HepG2 (cell line): ENCODE data around the gene TAT. TPM values are rescaled to one million over a fixed set of nuclear protein-coding genes. Genes with fewer than 3 reads are reported as not detected.

Source experiments
- ATAC-seq: fragments of 200-7000 bp; cut with Tn5 transposase; 3 replicates; pipeline ENCODE4 v1.9.1; 2020; ENCODE audit warnings: mild to moderate bottlenecking, moderate library complexity
- BruUV-seq: library from RNA; stranded (reverse); fragments of 400-500 nt; replicated peaks from 2 replicates; lab custom pipeline; 2021; lab: Mats Ljungman, UMichigan
- CTCF ChIA-PET: fragments of 300-600 bp; formaldehyde crosslinking; extraction: SDS; loops from one replicate; lab custom pipeline; 2021; ENCODE audit warnings: low total read pairs, inconsistent platforms, low intra/inter-chr PET ratio; lab: Yijun Ruan, JAX
- POLR2A ChIA-PET: fragments of 350-600 bp; sonication (Branson Sonifier 250); formaldehyde crosslinking; loops from one replicate; lab custom pipeline; 2020; ENCODE audit warnings: antibody characterized with exemption, inconsistent platforms; lab: Yijun Ruan, JAX
- DNase-seq: peaks from one replicate; pipeline ENCODE4 v3.0.0-alpha.2; 2015; ENCODE audit warnings: low spot score
- FAIRE-seq: peaks from 3 replicates; lab custom pipeline; 2011; peaks lifted over from hg19 to GRCh38; lab: Jason Lieb, UNC
- H2AFZ ChIP-seq: one replicate; pipeline ENCODE4 v1.6.1; 2011; ENCODE audit warnings: low read length, inconsistent platforms
- H3K27ac ChIP-seq: fragments of 300-600 bp; 3 replicates; pipeline ENCODE4 v1.8.0; 2011; ENCODE audit warnings: mixed run types, mild to moderate bottlenecking, mixed read lengths, low read length, inconsistent platforms; ENCODE audit not compliant: insufficient read depth; ENCODE audit errors: extremely low read length
- H3K27me3 ChIP-seq, 2 experiments: fragments of 200-600 bp in 1 of 2; 2 replicates in 1 of 2; 3 replicates in 1 of 2; pipeline versions ENCODE4 v1.6.0 to v1.8.0; 2011; ENCODE audit warnings: low read length in 2 of 2, mild to moderate bottlenecking in 2 of 2, moderate library complexity in 2 of 2, inconsistent platforms in 1 of 2; ENCODE audit not compliant: insufficient read depth in 2 of 2, control insufficient read depth in 1 of 2
- H3K36me3 ChIP-seq, 2 experiments: fragments of 200-600 bp in 1 of 2; replicated peaks in 1 of 2; 2 replicates in 1 of 2; 3 replicates in 1 of 2; pipeline versions ENCODE4 v1.5.1 to v1.8.0; 2011; ENCODE audit warnings: low read length in 2 of 2, inconsistent platforms in 1 of 2; ENCODE audit not compliant: insufficient read depth in 2 of 2, control insufficient read depth in 1 of 2
- H3K4me1 ChIP-seq: 2 replicates; pipeline ENCODE4 v1.5.1; 2012; ENCODE audit warnings: low read length, inconsistent platforms; ENCODE audit not compliant: insufficient read depth
- H3K4me2 ChIP-seq: 2 replicates; pipeline ENCODE4 v1.6.0; 2011; ENCODE audit warnings: low read depth, low read length, inconsistent platforms
- H3K4me3 ChIP-seq, 3 experiments: fragments of 200-600 bp in 1 of 3; sonication (generic), shearing (Covaris generic) in 1 of 3; replicated peaks in 1 of 3; 2 replicates each; pipeline ENCODE4 v1.5.1; 2011 to 2016; ENCODE audit warnings: low read length in 3 of 3, inconsistent platforms in 2 of 3, low read depth in 2 of 3, mild to moderate bottlenecking in 2 of 3, control low read depth in 1 of 3, mixed read lengths in 1 of 3; ENCODE audit not compliant: insufficient read depth in 1 of 3
- H3K79me2 ChIP-seq: one replicate; pipeline ENCODE4 v1.6.1; 2011; ENCODE audit warnings: low read length, inconsistent platforms; ENCODE audit not compliant: insufficient read depth
- H3K9ac ChIP-seq: 2 replicates; pipeline ENCODE4 v1.6.0; 2011; ENCODE audit warnings: mild to moderate bottlenecking, low read depth, low read length, inconsistent platforms; ENCODE audit not compliant: insufficient read depth
- H3K9me3 ChIP-seq: 2 replicates; pipeline ENCODE4 v1.5.1; 2012; ENCODE audit warnings: mild to moderate bottlenecking, low read length
- H4K20me1 ChIP-seq: 2 replicates; pipeline ENCODE4 v1.6.0; 2011; ENCODE audit warnings: inconsistent platforms, mild to moderate bottlenecking, low read length, moderate library complexity; ENCODE audit not compliant: insufficient read depth
- CREB1 ChIP-seq, 2 experiments: fragments of 450-650 bp in 1 of 2; IDR thresholded peaks; 2 replicates each; pipeline ENCODE4 v1.6.1; 2016 to 2017; ENCODE audit warnings: control low read depth in 1 of 2, mild to moderate bottlenecking in 1 of 2, missing compliant biosample characterization in 1 of 2, missing genetic modification characterization in 1 of 2
- GFI1 ChIP-seq: sonication (generic); formaldehyde crosslinking; IDR thresholded peaks from 2 replicates; pipeline ENCODE4 v1.5.0; 2020; ENCODE audit warnings: missing genetic modification reagents, mild to moderate bottlenecking, borderline replicate concordance
- GMEB1 ChIP-seq: sonication (generic); formaldehyde crosslinking; IDR thresholded peaks from 2 replicates; pipeline ENCODE4 v1.5.1; 2020; ENCODE audit warnings: missing genetic modification reagents, mild to moderate bottlenecking, borderline replicate concordance
- PPARG ChIP-seq: conservative IDR thresholded peaks from 2 replicates; pipeline ENCODE4 v1.6.1; 2016; ENCODE audit warnings: missing biosample characterization, missing genetic modification reagents
- REL ChIP-seq: sonication (generic); formaldehyde crosslinking; conservative IDR thresholded peaks from 2 replicates; pipeline ENCODE4 v1.8.0; 2022; ENCODE audit warnings: mild to moderate bottlenecking, missing genetic modification reagents, moderate library complexity
- REPIN1 ChIP-seq: sonication (generic); formaldehyde crosslinking; IDR thresholded peaks from 2 replicates; pipeline ENCODE4 v1.8.0; 2022; ENCODE audit warnings: missing genetic modification reagents, low read depth, mild to moderate bottlenecking, borderline replicate concordance
- RFX1 ChIP-seq: fragments of 450-650 bp; IDR thresholded peaks from 2 replicates; pipeline ENCODE4 v1.6.1; 2017
- TARDBP ChIP-seq: sonication (generic); formaldehyde crosslinking; IDR thresholded peaks from 2 replicates; pipeline ENCODE4 v1.8.0; 2022; ENCODE audit warnings: mild to moderate bottlenecking, missing genetic modification reagents
- THYN1 ChIP-seq: sonication (generic); formaldehyde crosslinking; IDR thresholded peaks from 2 replicates; pipeline ENCODE4 v1.8.1; 2023; ENCODE audit warnings: low read depth, mild to moderate bottlenecking, moderate library complexity, missing genetic modification reagents, borderline replicate concordance
- ZFP90 ChIP-seq: sonication (generic); formaldehyde crosslinking; IDR thresholded peaks from 2 replicates; pipeline ENCODE4 v1.8.0; 2022; ENCODE audit warnings: missing genetic modification reagents, mild to moderate bottlenecking, inconsistent platforms, borderline replicate concordance
- ZMYM2 ChIP-seq: sonication (generic); formaldehyde crosslinking; IDR thresholded peaks from 2 replicates; pipeline ENCODE4 v1.8.0; 2022; ENCODE audit warnings: mild to moderate bottlenecking, missing genetic modification reagents
- ZNF121 ChIP-seq: sonication (generic); formaldehyde crosslinking; IDR thresholded peaks from 2 replicates; pipeline ENCODE4 v1.5.0; 2020; ENCODE audit warnings: mild to moderate bottlenecking, missing genetic modification reagents
- ZNF18 ChIP-seq: sonication (generic); formaldehyde crosslinking; IDR thresholded peaks from 2 replicates; pipeline ENCODE4 v1.8.0; 2022; ENCODE audit warnings: mild to moderate bottlenecking, missing genetic modification reagents; ENCODE audit not compliant: insufficient replicate concordance
- ZNF430 ChIP-seq: sonication (generic); formaldehyde crosslinking; IDR thresholded peaks from 2 replicates; pipeline ENCODE4 v1.9.0; 2021; ENCODE audit warnings: mild to moderate bottlenecking, missing genetic modification reagents
- WGBS: methylation state at CpG from one replicate; pipeline ENCODE4 v1.1.6; 2017; ENCODE audit warnings: low lambda C conversion rate; 5-methylcytosine and 5-hydroxymethylcytosine counted together
- in situ Hi-C: cut with HindIII; loops from 2 replicates; pipeline ENCODE4 v1.10.0; 2017; ENCODE audit warnings: low pct_unique_long_range_greater_than_20kb; ENCODE audit not compliant: extremely low pct_ligation_motif_present
- intact Hi-C: fragments of 100-400 bp; cut with micrococcal nuclease; formaldehyde crosslinking; loops from one replicate; pipeline ENCODE4 v1.10.0; 2022; ENCODE audit not compliant: unreplicated experiment
- polyA plus RNA-seq, 8 experiments: library from polyadenylated mRNA; depleted of rRNA in 3 of 8; stranded (reverse) in 7 of 8; unstranded in 1 of 8; fragments of >200 nt; fragmentation: Illumina TruSeq in 4 of 8; extraction: Trizol in 4 of 8; gene quantifications; 2 replicates each; pipeline versions ENCODE4 v1.2.1 to v1.2.3, GENCODE V29; 2011 to 2016; ENCODE audit warnings: low read depth in 4 of 8, missing spikeins in 1 of 8, mixed read lengths in 1 of 8; ENCODE audit not compliant: insufficient read depth in 1 of 8
- total RNA-seq, 5 experiments: library from RNA; depleted of rRNA; stranded (reverse); fragments of >200 nt; fragmentation: Illumina TruSeq; extraction: Trizol; gene quantifications; 2 replicates each; pipeline ENCODE4 v1.2.3, GENCODE V29; 2016; ENCODE audit warnings: low read depth in 1 of 5

TAT gene
- total and polyA plus RNA-seq, 2 of the 13 experiments (the other 11 are each of a cell fraction or from before 2014, with no cell fraction given), result 1.6 to 5.8 TPM

GRCh38 chr16:71584543-71585317, 7.8 kb upstream of the TAT start:
- Histone ChIP-seq H3K27me3 (no peaks in the 10 kb centered on the region), H3K9ac (peak overlapping the region; percentile 59), H3K9me3 (no peaks in the 10 kb centered on the region), H3K4me1 (peaks cover 78% of the 10 kb centered on the region), H3K4me3 (peak overlapping the region in 2 of 3 experiments; percentile 25 to 35; a peak in 5 of 6 replicates), H4K20me1 (no peaks in the 10 kb centered on the region), H3K27ac (peak overlapping the region; percentile 90), H3K4me2 (peak overlapping the region; percentile 59), H3K36me3 (no peaks in the 10 kb centered on the region), H3K79me2 (no peaks in the 10 kb centered on the region), H2AFZ (no peak overlapping the region)
- in situ Hi-C loops, result no loop called here
- DNase-seq (no peak), ATAC-seq (no peak), FAIRE-seq (no peak)
- intact Hi-C loops, result loop anchor here (1.0 kb wide), 2 partner anchors 9 to 11 kb away; no protein-coding TSS in a partner anchor
- no TSS peak for BruUV-seq
- 57% methylated on average over 3 of the region's 3 CpGs for WGBS
- ChIA-PET POLR2A (interaction anchor here (0.8 to 6.8 kb wide), 8 partner anchors 8 to 123 kb away, joined by 3 to 93 read pairs (median 16); partner anchors contain the start of genes TAT and ZNF23), CTCF (no interaction called here)
- TF ChIP-seq ZMYM2 (CRISPR knock-in tag), result peak; percentile 76; the same call in 1 of the 2 replicates
- TF ChIP-seq GMEB1 (CRISPR knock-in tag), result peak; percentile 3; the same call in 1 of the 2 replicates
- TF ChIP-seq PPARG (CRISPR knock-in tag), result peak; percentile 86
- 0 out of 2 replicates have a peak, but pooled peaks have one; percentile 47 for TF ChIP-seq REPIN1 (CRISPR knock-in tag)
- peak; percentile 34 for TF ChIP-seq ZNF18
- peak; percentile 78; the same call in 1 of the 2 replicates for TF ChIP-seq TARDBP (CRISPR knock-in tag)
- TF ChIP-seq ZNF121 (CRISPR knock-in tag), result 0 out of 2 replicates have a peak, but pooled peaks have one; percentile 21
- no peak; the same call in 1 of the 2 replicates for TF ChIP-seq GFI1 (CRISPR knock-in tag)
- TF ChIP-seq REL (CRISPR knock-in tag), result no peak
- peak; percentile 59; the same call in 1 of the 2 replicates for TF ChIP-seq ZNF430 (CRISPR knock-in tag)
- TF ChIP-seq CREB1 (IDR thresholded peaks at IDR 0.05), result no peak
- 0 out of 2 replicates have a peak, but pooled peaks have one; percentile 15 for TF ChIP-seq CREB1 (CRISPR knock-in tag; IDR thresholded peaks at IDR 0.05)
- TF ChIP-seq RFX1, result no peak
- no peak for TF ChIP-seq ZFP90 (CRISPR knock-in tag)
- peak; percentile 19; the same call in 1 of the 2 replicates for TF ChIP-seq THYN1 (CRISPR knock-in tag)
